ENCODE data around the gene AVP.

- TF ChIP-seq POLR2AphosphoS5 (IDR thresholded peaks at IDR 0.05; ENCODE audit: low read depth, low read length) (no peak), SPI1 (IDR thresholded peaks at IDR 0.05; ENCODE audit: low read depth, low read length) (no peak)
Observed at GRCh38 chr20:3047486-3048419, 36.8 kb downstream of the AVP start.

Data from GM12891 (cell line).